GM12874 (cell line): ENCODE measurements around the gene SNX12.

ENCODE experiments used
- TF ChIP-seq, protein P1 (sequence below): IDR thresholded peaks from 2 replicates; pipeline ENCODE4 v1.5.1; 2011; ENCODE audit warnings: low read depth, mild to moderate bottlenecking, control low read depth, low read length, moderate library complexity; ENCODE audit not compliant: insufficient read depth

SNX12 gene

DNA sequence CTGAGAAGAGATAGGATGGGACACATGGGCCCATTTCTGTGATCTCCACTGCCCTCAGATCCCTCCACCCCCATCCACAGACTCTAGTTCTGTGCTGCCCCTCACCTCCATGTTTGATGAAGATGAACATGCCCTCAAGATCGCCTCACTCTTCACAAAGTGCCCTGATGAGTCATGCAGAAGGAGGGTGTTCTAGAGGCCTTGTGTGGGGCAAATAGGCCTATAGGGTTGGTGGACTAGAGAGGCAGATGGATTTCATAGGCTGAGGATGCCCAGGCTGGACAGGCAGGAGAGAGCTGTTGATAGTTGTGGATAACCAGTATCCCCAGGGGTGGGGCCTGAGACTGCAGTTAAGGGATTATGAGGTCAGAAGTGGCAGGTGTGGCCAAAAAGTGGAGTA lies 38.3 kb upstream of the SNX12 start, which contains the start of gene CXorf65:
CXorf65 (minus strand) TSS at position 314 of the 400 bp plus-strand sequence; CDS start at position 130, 184 bp downstream.
- TF ChIP-seq, protein P1, sequence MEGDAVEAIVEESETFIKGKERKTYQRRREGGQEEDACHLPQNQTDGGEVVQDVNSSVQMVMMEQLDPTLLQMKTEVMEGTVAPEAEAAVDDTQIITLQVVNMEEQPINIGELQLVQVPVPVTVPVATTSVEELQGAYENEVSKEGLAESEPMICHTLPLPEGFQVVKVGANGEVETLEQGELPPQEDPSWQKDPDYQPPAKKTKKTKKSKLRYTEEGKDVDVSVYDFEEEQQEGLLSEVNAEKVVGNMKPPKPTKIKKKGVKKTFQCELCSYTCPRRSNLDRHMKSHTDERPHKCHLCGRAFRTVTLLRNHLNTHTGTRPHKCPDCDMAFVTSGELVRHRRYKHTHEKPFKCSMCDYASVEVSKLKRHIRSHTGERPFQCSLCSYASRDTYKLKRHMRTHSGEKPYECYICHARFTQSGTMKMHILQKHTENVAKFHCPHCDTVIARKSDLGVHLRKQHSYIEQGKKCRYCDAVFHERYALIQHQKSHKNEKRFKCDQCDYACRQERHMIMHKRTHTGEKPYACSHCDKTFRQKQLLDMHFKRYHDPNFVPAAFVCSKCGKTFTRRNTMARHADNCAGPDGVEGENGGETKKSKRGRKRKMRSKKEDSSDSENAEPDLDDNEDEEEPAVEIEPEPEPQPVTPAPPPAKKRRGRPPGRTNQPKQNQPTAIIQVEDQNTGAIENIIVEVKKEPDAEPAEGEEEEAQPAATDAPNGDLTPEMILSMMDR: no peak

DNA sequence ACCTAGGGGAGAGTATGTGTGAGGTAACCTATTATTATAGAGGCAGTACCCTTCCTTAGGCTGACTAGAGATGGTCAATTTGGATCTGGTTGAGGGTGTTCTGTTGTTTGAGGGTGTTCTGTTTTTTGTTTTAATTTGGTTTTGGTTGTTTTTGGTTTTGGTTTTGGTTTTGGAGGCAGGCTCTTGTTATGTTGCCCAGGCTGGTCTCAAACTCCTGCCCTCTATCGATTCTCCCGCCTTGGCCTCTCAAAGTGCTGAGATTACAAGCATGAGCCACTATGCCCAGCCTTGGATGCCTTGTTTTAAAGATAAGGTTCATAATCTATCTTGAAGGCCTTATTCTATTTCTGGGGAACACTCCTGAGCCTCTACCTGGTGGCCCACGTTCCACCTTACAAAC lies 37.5 kb upstream of the SNX12 start:
- TF ChIP-seq, protein P1: no peak

DNA sequence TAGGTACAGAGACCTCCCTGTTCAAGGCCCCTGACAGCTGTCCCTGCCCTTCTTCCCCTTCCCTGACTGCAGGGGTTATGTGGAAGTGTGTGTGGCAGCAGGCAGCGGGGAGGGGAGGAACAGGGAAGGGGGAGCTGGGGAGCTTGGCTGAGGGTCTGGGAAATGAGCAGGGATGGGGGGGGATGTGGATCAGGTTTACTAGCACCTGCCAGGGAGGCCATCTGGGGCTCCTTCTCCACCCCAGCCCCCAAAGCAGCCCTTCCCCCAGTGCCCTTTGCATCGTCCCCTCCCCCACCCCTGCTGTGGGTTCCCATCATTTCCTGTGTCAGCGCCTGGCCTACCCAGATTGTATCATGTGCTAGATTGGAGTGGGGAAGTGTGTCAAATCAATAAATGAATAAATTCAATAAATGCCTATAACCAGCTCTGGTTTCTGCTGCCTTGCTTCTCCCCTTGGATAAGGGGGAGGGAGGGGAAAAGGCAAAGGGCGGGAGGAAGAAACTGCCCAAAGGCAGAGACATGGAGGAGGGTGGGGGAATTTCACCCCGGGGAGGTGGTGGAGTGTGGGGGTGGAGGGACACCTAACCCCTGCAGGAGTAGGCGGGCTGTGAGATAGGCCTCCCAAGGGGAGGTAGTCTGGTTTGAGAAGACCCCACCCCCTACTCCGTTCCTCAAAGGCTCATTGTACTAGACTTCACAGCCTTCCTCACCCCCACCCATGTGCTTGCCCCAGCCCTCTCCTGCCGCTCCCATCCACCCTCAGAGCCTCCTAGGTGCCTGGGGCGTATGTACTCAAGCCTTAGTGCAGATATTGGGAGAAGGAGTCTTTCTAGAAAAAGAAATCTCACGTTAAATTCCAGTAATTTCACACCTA lies 35.2 kb upstream of the SNX12 start:
- TF ChIP-seq, protein P1: no peak

DNA sequence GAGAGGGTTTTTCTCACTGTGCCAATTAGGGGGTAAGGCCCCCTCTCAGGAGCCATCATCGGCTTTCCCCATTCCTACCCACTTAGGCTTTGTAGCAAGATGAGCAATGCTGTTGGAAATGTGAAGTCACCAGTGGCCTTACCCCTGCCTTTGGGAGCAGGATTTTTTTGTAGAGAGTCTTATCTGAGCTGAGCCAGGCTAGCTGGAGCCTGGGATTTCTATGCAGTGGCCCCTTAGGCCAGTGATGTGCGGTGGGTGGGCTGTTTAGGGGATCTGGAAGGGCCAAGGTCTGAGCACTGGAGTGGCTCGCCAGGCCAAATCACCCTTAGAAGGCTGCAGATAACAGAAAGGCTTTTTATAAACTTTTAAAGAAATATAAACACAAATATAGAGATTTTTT lies 34.2 kb upstream of the SNX12 start:
- TF ChIP-seq, protein P1: no peak

DNA sequence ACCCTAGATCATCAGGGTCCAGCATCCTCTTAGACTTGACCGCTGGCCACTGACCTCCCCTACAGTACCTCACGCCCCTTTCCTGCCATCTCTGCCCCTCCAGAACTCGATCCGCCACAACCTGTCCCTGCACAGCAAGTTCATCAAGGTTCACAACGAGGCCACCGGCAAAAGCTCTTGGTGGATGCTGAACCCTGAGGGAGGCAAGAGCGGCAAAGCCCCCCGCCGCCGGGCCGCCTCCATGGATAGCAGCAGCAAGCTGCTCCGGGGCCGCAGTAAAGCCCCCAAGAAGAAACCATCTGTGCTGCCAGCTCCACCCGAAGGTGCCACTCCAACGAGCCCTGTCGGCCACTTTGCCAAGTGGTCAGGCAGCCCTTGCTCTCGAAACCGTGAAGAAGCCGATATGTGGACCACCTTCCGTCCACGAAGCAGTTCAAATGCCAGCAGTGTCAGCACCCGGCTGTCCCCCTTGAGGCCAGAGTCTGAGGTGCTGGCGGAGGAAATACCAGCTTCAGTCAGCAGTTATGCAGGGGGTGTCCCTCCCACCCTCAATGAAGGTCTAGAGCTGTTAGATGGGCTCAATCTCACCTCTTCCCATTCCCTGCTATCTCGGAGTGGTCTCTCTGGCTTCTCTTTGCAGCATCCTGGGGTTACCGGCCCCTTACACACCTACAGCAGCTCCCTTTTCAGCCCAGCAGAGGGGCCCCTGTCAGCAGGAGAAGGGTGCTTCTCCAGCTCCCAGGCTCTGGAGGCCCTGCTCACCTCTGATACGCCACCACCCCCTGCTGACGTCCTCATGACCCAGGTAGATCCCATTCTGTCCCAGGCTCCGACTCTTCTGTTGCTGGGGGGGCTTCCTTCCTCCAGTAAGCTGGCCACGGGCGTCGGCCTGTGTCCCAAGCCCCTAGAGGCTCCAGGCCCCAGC lies 32.7 kb upstream of the SNX12 start:
- TF ChIP-seq, protein P1: 0 out of 2 replicates have a peak, but pooled peaks have one; percentile 4

DNA sequence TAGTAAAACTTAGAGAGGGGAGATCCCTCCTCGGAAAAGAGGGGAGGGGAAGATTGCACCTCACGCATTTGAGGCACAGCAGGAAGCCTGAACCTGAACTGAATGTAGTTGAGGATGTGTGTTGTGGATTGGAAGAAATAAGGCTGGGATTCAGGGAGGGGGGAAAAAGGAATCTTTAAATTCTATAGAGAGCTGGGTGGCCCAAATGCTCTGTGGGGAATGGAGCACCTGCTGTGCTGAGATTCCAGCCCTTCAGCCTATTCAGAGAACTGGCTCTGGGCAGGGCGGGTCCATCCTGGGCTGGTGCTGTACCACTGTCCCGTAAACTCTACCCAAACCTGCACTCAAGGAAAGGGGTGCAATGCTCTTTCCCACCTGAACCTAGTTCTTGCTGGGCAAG lies 31.6 kb upstream of the SNX12 start:
- TF ChIP-seq, protein P1: no peak

DNA sequence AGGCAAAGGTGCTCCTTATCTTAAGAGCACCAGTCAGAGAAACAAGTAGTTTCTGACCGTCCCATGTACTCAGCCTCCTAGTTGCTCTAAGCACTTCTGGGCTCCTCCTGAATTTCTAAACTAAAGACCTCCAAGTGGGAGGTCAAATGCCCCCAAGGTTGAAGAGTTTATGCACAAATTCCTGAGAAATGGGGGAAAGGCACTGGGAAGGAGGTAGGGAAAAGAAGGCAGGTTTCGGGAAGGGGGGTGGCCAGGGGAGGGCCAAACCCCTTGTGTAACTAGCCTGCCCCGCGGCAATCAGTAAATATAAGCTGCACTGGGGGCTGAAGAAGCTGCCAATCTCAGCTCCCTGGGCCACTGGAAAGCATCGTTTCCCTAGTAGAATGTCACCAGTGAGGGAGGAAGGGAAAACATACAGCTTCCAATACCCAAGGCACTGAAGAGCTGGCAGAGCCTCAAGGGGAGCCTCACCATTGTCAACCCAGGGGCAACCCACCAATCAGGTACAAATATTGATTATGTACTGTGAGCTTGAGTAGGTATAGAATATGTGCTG lies 30.9 kb upstream of the SNX12 start:
- TF ChIP-seq, protein P1: no peak
